Keratinocyte (primary cell): Measurements from ENCODE around the gene PLD4.

Experiments
- CTCF ChIP-seq, 3 experiments: IDR thresholded peaks in 1 of 3; conservative IDR thresholded peaks in 1 of 3; optimal IDR thresholded peaks in 1 of 3; 2 replicates in 2 of 3; 3 replicates in 1 of 3; pipeline versions ENCODE3 to v1.5.1; 2011; ENCODE audit warnings: low read length in 3 of 3, mild to moderate bottlenecking in 3 of 3, moderate library complexity in 2 of 3, control low read depth in 1 of 3, inconsistent platforms in 1 of 3; ENCODE audit not compliant: insufficient read depth in 2 of 3; ENCODE audit errors: extremely low read depth in 1 of 3
- EZH2 ChIP-seq: IDR thresholded peaks from one replicate; pipeline ENCODE4 v1.6.1; 2012; ENCODE audit warnings: inconsistent platforms, mild to moderate bottlenecking, low read length, moderate library complexity

DNA sequence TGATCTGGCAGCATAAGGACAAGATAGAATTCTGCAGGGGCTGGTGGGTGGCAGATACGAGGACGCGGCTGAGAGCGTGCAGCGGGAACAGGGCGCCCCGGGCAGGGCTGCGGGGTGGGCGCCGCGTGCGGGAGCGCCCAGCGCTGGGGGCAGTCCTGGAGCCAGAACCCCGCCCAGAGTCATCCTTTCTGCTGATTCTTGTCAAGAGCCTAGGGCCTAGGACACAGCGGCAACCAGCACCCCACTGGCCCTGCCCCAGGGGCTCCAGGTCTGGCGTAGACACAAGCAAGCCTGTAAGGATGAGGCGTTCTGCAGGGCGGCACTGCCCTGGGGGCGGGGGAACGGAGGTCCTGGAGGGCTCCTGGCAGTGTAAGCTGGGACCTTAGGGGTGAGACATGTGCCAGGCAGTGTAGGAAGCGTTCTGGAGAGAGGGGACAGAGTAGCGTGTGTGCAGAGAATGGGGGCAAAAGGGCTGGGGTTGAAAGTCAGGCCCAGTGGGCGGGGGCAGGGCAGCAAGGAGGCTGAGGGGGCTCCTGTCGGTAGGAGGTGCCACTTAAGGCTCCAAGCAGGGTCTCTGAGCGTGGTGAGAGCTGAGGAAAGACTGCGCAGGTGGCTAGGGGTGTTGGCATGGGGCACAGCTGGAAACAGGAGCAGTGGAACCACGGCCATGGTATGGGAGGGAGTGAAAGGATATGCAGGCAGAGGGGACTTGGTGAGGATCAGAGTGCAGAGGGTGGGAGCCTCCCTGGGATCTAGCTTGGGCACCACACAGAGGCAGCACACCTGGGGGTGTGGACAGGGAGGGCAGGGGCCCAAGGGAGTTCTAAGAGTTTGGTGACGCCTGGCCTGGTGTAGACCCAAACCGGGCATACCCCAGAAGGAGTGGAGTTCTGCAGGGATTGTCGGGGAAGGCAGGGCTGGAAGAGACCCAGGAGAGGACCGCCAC, 54.3 kb downstream of the PLD4 start:
- no peak for TF ChIP-seq CTCF (optimal IDR thresholded peaks at IDR 0.05 in 1 of 3, IDR thresholded peaks at IDR 0.05 in 1 of 3, conservative IDR thresholded peaks at IDR 0.05 in 1 of 3; ENCODE audit: extremely low read depth in 1 of 3, insufficient read depth in 2 of 3, low read length in 3 of 3)
- no peak for TF ChIP-seq EZH2
